T47D (cell line): ENCODE results near the gene NELFA.

Source experiments
- DNase-seq, 2 experiments: peaks; one replicate each; pipeline versions ENCODE4 v3.0.0 to v3.0.0-alpha.2; 2011 to 2012; ENCODE audit warnings: low read depth in 1 of 2, low spot score in 1 of 2
- JUND ChIP-seq: IDR thresholded peaks from 2 replicates; pipeline ENCODE4 v1.6.1; 2012; ENCODE audit warnings: low read depth
- in situ Hi-C: cut with HindIII; loops from 2 replicates; pipeline ENCODE4 v1.10.0; 2016; ENCODE audit warnings: low sequenced_read_pairs, low pct_unique_long_range_greater_than_20kb

The NELFA gene

DNA sequence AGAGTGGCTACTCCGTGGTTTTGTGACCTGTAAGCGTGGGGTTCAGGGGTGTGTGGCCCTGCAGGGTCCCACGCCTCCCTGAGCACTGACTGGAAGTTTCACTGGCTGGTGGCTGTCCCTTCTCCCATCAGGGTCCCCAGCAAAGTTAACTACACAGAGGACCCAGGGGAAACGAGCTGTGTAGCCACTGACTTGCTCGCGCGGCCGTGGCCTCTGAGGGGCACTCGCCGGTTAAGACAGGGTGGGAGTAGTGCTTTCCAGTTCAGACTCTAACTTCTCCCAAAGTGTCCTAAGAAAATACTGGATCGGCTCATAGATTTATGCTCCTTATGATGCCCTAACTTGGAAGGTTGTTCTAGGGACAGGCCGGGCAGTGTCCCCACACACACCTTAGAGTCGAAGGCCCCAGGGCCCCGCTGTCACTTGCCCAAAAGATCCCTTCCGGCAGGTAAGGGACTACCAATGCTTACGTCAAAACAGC, 28.2 kb downstream of the NELFA start:
- no peak for DNase-seq
- in situ Hi-C loops: no loop called here
- TF ChIP-seq JUND: no peak

DNA sequence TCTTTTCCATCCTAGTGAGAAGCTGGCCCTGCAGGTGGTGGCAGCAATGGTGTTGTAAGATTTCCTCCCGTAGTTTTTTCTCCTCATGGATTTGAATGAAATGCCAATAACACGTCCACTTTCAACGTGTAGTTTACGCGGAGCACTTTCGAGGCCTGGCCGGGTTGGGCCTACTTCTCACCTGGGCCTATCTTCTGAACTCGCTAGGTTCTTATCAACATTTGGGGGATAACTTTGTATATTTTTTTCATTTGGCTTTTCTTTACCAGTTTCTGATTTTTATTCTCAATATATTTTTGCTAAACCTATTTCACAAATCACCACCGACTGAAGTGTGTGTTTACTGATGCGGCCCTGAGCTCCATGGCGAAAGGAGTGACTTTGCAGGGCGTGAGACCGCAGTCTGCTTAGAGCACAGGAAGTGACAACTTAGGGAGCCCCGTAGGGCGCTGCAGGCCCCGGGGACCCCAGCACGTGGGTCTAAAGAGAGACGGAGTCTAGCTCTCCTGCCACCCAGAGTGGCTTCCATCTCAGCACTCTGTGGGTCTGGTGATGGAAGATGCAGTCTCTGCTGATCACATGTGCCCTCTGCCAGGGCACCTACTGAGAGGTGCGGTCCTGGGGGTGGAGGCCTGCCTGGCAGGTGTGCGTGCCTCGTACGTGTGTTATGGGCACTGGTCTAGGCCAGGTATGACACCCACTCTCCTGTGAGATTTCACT, 29.1 kb downstream of the NELFA start:
- in situ Hi-C loops: no loop called here
- no peak for TF ChIP-seq JUND
- no peak for DNase-seq

- DNase-seq: no peak
- in situ Hi-C loops: no loop called here
- no peak for TF ChIP-seq JUND
Measured at GRCh38 chr4:1978741-1979476, 29.9 kb downstream of the NELFA start.

GRCh38 chr4:1978226-1978625, 30.5 kb downstream of the NELFA start:
- in situ Hi-C loops: no loop called here
- no peak for DNase-seq

DNA sequence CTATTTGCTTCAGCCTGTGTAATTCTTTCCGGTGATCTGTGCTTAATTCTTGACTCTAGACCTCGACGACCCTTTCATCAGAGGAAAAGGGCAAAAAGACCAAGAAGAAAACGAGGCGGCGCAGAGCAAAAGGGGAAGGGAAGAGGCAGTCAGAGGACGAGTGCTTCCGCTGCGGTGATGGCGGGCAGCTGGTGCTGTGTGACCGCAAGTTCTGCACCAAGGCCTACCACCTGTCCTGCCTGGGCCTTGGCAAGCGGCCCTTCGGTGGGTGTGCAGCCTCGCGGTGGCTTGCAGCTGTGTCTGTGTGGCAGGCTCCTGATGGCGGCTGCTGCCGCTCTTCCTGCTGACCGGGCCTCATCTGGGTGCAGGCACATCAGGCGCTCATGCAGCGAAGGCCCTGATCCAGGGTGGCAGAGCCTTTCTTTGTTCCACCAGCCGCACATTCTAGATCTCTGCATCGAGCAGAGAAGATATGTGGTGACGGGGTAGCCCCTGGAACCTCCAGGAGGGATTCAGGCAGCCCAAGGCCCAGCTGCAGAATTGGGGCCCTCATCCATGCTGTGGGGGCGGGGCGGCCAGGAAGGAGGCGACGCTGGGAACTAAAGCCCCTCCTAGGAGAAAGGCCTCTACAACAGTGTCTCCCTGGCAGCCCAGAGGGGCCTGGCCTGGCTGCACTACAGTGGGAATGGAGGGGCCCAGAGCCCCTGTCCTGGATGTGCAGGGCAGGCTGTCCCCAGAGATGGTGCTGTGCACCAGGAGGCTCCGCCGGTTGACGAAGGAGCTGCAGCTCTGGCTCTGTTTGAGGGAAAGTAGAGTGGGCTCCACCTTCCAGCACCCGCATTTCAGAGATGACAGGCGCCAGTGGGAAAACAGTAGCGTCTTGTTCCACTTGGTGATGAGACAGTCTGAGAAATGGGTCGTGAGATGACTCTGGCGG, 32.1 kb downstream of the NELFA start:
- no peak for DNase-seq
- in situ Hi-C loops: no loop called here
- no peak for TF ChIP-seq JUND

More at GRCh38 chr4:1978226-1978625, 30.5 kb downstream of the NELFA start:
- TF ChIP-seq JUND: no peak

DNA sequence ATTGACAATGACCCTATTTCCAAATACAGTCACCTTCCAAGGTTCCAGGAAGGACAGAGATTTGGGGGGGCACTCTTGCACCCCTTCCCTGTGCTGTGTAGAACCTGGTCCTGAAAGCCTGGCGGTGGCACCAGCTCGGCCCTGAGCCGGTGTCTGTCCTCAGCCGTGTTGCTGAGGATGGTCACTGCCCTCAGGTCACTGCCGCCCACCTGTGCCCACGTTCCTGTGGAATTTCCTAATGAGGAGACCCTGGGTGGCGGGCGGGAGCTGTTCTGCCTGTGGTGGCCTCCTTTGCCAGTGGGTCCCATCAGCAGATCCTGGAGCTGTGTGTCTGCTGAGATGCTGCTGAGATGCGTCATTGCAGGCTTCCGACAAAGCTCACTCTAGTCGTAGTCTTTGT, 32.9 kb downstream of the NELFA start:
- in situ Hi-C loops: no loop called here
- DNase-seq: no peak
- TF ChIP-seq JUND: no peak

GRCh38 chr4:1975391-1975801, 33.4 kb downstream of the NELFA start:
- DNase-seq: no peak
- in situ Hi-C loops: no loop called here
- no peak for TF ChIP-seq JUND

GRCh38 chr4:1974840-1975239, 33.9 kb downstream of the NELFA start:
- DNase-seq: no peak
- no peak for TF ChIP-seq JUND
- in situ Hi-C loops: no loop called here

DNA sequence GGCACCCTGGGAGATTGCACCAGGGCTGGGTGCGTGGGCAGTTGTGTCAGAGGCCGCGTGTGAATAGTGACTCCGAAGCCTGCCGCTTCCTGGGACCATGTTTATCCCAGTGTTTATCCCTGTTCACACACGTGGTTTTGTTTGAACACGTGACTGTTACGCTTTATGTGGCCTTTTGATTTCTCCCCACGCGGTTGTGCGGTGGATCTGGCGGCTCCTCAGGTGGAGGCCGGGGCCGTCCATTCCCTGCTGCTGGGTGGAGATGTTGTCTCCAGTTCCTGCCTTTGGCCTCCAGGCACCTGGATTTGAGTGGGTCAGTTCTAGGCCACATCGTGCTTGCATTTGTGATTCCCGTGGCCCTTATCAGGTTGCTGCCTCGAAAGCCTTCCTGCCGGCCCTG, 35.1 kb downstream of the NELFA start:
- in situ Hi-C loops: no loop called here
- TF ChIP-seq JUND: no peak
- DNase-seq: no peak

- no peak for DNase-seq
- no peak for TF ChIP-seq JUND
- in situ Hi-C loops: no loop called here
Measured at GRCh38 chr4:1973218-1973617, 35.6 kb downstream of the NELFA start.

DNA sequence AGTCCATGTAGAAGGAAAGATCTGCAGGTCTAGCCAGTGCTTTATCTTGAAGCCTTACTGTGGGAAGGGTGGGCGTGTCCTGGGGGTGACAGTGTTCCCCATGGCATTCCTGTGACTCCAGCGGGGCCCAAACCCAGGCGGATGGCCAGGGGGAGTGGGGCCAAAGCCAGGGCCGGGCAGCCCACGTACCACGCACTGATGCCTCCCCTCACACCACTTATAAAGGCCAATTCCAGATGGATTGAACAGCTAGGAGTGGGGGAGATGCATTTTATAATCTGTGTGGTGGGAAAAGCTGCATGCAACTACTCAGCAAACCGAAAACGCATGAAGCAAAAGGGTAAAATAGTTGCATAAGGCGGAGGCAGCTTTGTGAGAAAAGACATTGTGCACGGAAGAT, 36.4 kb downstream of the NELFA start:
- no peak for TF ChIP-seq JUND
- no peak for DNase-seq
- in situ Hi-C loops: no loop called here

DNA sequence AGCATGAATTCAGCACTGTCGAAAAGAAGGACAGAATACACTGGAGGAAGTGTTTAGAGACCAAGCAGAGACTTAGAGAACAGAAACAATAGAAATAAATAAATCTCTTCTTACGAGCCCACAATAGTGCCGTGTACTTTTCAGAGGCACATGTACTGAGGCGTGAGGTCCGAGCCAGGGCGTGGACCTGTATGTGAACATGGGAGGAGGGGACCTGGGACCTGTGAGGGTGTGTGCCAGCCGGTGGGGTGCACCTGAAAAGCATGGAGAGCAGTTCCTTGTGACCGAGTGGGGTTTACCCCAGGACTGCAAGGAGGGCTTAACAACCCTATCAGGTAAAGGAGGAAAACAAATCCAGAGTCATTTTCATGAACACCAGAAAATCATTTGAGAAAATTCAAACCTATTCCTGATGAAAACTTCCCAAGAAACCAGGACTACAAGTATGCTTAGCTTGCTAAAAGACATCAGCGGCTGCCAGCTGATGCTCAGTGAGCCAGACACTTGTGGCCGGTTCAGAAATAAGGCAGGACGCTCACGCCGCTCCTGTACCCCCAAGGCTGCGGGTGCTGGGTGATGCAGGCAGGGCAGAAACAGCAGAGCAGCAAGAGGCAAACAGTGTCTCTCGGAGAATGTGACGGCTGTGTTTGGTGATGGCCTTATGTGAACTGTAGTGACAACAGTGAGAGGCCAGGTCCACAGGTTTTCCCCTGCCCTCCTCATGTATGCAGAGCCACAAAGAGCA, 37.1 kb downstream of the NELFA start:
- no peak for DNase-seq
- in situ Hi-C loops: no loop called here
- no peak for TF ChIP-seq JUND
